Effector memory CD8-positive, alpha-beta T cell (primary cell): ENCODE measurements around the gene LYVE1.
A peak's percentile ranks its signal among the peaks of the same experiment; 100 is the strongest.

ENCODE experiments used
- ATAC-seq: fragments of 150-1000 bp; cut with Tn5 transposase; replicated peaks from 2 replicates; pipeline ENCODE4 v1.10.0; 2021; ENCODE audit warnings: mild to moderate bottlenecking, moderate library complexity
- DNase-seq, 3 experiments: peaks; one replicate each; pipeline ENCODE4 v3.0.0; 2021
- H3K27ac Mint-ChIP-seq, 2 donors: one replicate each; pipeline ENCODE4 v1.8.0; 2022; ENCODE audit warnings: mild to moderate bottlenecking in 2 of 2, mixed read lengths in 2 of 2, moderate library complexity in 2 of 2
- H3K27me3 Mint-ChIP-seq, 2 donors: one replicate each; pipeline ENCODE4 v1.8.0; 2022; ENCODE audit warnings: mixed read lengths in 2 of 2
- H3K36me3 Mint-ChIP-seq: one replicate; pipeline ENCODE4 v1.8.0; 2022; ENCODE audit warnings: mild to moderate bottlenecking, moderate library complexity, mixed read lengths; ENCODE audit not compliant: insufficient read depth
- H3K4me1 Mint-ChIP-seq, 2 donors: one replicate each; pipeline ENCODE4 v1.8.0; 2022; ENCODE audit warnings: low read depth in 2 of 2, mixed read lengths in 2 of 2
- H3K4me3 Mint-ChIP-seq, 2 donors: one replicate each; pipeline ENCODE4 v1.8.0; 2022; ENCODE audit warnings: mild to moderate bottlenecking in 2 of 2, mixed read lengths in 2 of 2, moderate library complexity in 2 of 2
- H3K9me3 Mint-ChIP-seq, 2 donors: one replicate each; pipeline ENCODE4 v1.8.0; 2022; ENCODE audit warnings: mixed read lengths in 2 of 2

Gene LYVE1

GRCh38 chr11:10520562-10520961, 47.9 kb downstream of the LYVE1 start:
- Mint-ChIP-seq H3K4me3 (no peak overlapping the region), H3K9me3 (no peaks in the 10 kb centered on the region), H3K36me3 (peaks cover 21% of the 10 kb centered on the region), H3K27ac (no peak overlapping the region), H3K27me3 (no peaks in the 10 kb centered on the region), H3K4me1 (no peaks in the 10 kb centered on the region)
- no peak for ATAC-seq
- DNase-seq: no peak

GRCh38 chr11:10519630-10520029, 48.8 kb downstream of the LYVE1 start:
- DNase-seq (no peak), ATAC-seq (no peak)
- H3K36me3 Mint-ChIP-seq: peaks cover 18% of the 10 kb centered on the region
- H3K27me3 Mint-ChIP-seq: no peaks in the 10 kb centered on the region
- H3K4me1 Mint-ChIP-seq: no peaks in the 10 kb centered on the region
- H3K4me3 Mint-ChIP-seq: no peak overlapping the region
- no peak overlapping the region for H3K27ac Mint-ChIP-seq
- no peaks in the 10 kb centered on the region for H3K9me3 Mint-ChIP-seq

- no peak for ATAC-seq
- no peak overlapping the region for H3K27ac Mint-ChIP-seq
- H3K27me3 Mint-ChIP-seq: no peaks in the 10 kb centered on the region
Measured at GRCh38 chr11:10518891-10519290, 49.6 kb downstream of the LYVE1 start.

GRCh38 chr11:10518123-10518522, 50.3 kb downstream of the LYVE1 start:
- no peak overlapping the region for H3K4me3 Mint-ChIP-seq
- H3K27ac Mint-ChIP-seq: peak overlapping the region in 1 of 2 donors; percentile 0
- H3K27me3 Mint-ChIP-seq: no peaks in the 10 kb centered on the region
- peaks cover 11% of the 10 kb centered on the region for H3K36me3 Mint-ChIP-seq
- DNase-seq: no peak
- H3K4me1 Mint-ChIP-seq: peaks cover 0 to 3% of the 10 kb centered on the region in 2 donors
- ATAC-seq: no peak
- no peaks in the 10 kb centered on the region for H3K9me3 Mint-ChIP-seq

More at GRCh38 chr11:10518891-10519290, 49.6 kb downstream of the LYVE1 start:
- H3K4me1 Mint-ChIP-seq: peaks cover 0 to 3% of the 10 kb centered on the region in 2 donors
- no peak overlapping the region for H3K4me3 Mint-ChIP-seq
- DNase-seq: no peak
- peaks cover 11% of the 10 kb centered on the region for H3K36me3 Mint-ChIP-seq
- no peaks in the 10 kb centered on the region for H3K9me3 Mint-ChIP-seq

- ATAC-seq: no peak
- Mint-ChIP-seq H3K4me1 (peaks cover 0 to 7% of the 10 kb centered on the region in 2 donors), H3K9me3 (no peaks in the 10 kb centered on the region), H3K4me3 (no peak overlapping the region), H3K36me3 (peaks cover 11% of the 10 kb centered on the region), H3K27me3 (no peaks in the 10 kb centered on the region), H3K27ac (peak overlapping the region in 1 of 2 donors; percentile 52)
- no peak for DNase-seq
Measured at GRCh38 chr11:10515418-10515817, 53.0 kb downstream of the LYVE1 start.

GRCh38 chr11:10514709-10515108, 53.8 kb downstream of the LYVE1 start:
- DNase-seq (no peak), ATAC-seq (no peak)
- no peaks in the 10 kb centered on the region for H3K9me3 Mint-ChIP-seq
- H3K4me3 Mint-ChIP-seq: no peak overlapping the region
- H3K36me3 Mint-ChIP-seq: peaks cover 11% of the 10 kb centered on the region
- H3K4me1 Mint-ChIP-seq: peaks cover 0 to 7% of the 10 kb centered on the region in 2 donors
- H3K27me3 Mint-ChIP-seq: no peaks in the 10 kb centered on the region
- H3K27ac Mint-ChIP-seq: peak overlapping the region in 1 of 2 donors; percentile 61

GRCh38 chr11:10514202-10514601, 54.3 kb downstream of the LYVE1 start:
- no peaks in the 10 kb centered on the region for H3K27me3 Mint-ChIP-seq
- peak overlapping the region in 1 of 2 donors; percentile 61 for H3K27ac Mint-ChIP-seq
- no peak for ATAC-seq
- no peak overlapping the region for H3K4me3 Mint-ChIP-seq
- DNase-seq: no peak
- peaks cover 0 to 7% of the 10 kb centered on the region in 2 donors for H3K4me1 Mint-ChIP-seq
- H3K36me3 Mint-ChIP-seq: peaks cover 11% of the 10 kb centered on the region
- no peaks in the 10 kb centered on the region for H3K9me3 Mint-ChIP-seq

- DNase-seq: no peak
- H3K27me3 Mint-ChIP-seq: no peaks in the 10 kb centered on the region
- no peak overlapping the region for H3K4me3 Mint-ChIP-seq
- H3K9me3 Mint-ChIP-seq: no peaks in the 10 kb centered on the region
- peaks cover 0 to 7% of the 10 kb centered on the region in 2 donors for H3K4me1 Mint-ChIP-seq
- H3K36me3 Mint-ChIP-seq: peaks cover 6% of the 10 kb centered on the region
- peak overlapping the region in 1 of 2 donors; percentile 23 for H3K27ac Mint-ChIP-seq
- no peak for ATAC-seq
Measured at GRCh38 chr11:10511181-10511621, 57.3 kb downstream of the LYVE1 start.
